Stomach (tissue), 9 donors: Measurements from ENCODE around the gene KCNJ13. TPM values are rescaled to one million over a fixed set of nuclear protein-coding genes. Genes with fewer than 3 reads are reported as not detected.

ENCODE experiments used
- DNase-seq, 2 donors: peaks; one replicate each; pipeline versions ENCODE4 v3.0.0 to v3.0.0-alpha.2; 2013 to 2019
- H3K27ac ChIP-seq, 5 donors: fragments of 200-600 bp in 4 of 5; sonication (generic) in 4 of 5; one replicate each; pipeline ENCODE4 v1.5.1; 2013 to 2019; ENCODE audit warnings: mild to moderate bottlenecking in 1 of 5, moderate library complexity in 1 of 5
- H3K27me3 ChIP-seq, 3 donors: fragments of 200-600 bp; sonication (generic); one replicate each; pipeline ENCODE4 v1.5.1; 2017 to 2019; ENCODE audit warnings: mixed run types in 1 of 3
- H3K36me3 ChIP-seq, 4 donors: fragments of 200-600 bp; sonication (generic); 1 replicate in 3 of 4; 2 replicates in 1 of 4; pipeline ENCODE4 v1.5.1; 2016 to 2019
- H3K4me1 ChIP-seq, 4 donors: fragments of 200-600 bp; sonication (generic); one replicate each; pipeline ENCODE4 v1.5.1; 2016 to 2019
- H3K4me3 ChIP-seq, 4 donors: fragments of 200-600 bp; sonication (generic) in 3 of 4; one replicate each; pipeline ENCODE4 v1.5.1; 2016 to 2019; ENCODE audit warnings: mild to moderate bottlenecking in 1 of 4
- H3K9me3 ChIP-seq, 4 donors: fragments of 200-600 bp; sonication (generic); one replicate each; pipeline ENCODE4 v1.5.1; 2016 to 2019
- EP300 ChIP-seq: sonication (generic); formaldehyde crosslinking; IDR thresholded peaks from one replicate; pipeline ENCODE4 v1.6.1; 2017; ENCODE audit warnings: antibody characterized with exemption
- POLR2A ChIP-seq, 4 donors: fragments of 450-650 bp; IDR thresholded peaks; one replicate each; pipeline ENCODE4 v1.6.1; 2016; ENCODE audit warnings: antibody characterized with exemption in 4 of 4, control low read depth in 2 of 4, mild to moderate bottlenecking in 1 of 4, moderate library complexity in 1 of 4
- POLR2AphosphoS5 ChIP-seq, 3 donors: sonication (generic); formaldehyde crosslinking; IDR thresholded peaks; one replicate each; pipeline ENCODE4 v1.6.1; 2016; ENCODE audit warnings: antibody characterized with exemption in 3 of 3
- WGBS, 5 donors: extraction: QIAGEN DNeasy Blood & Tissue Kit in 3 of 5; methylation state at CpG; one replicate each; pipeline versions ENCODE4 v1.1.5 to v1.1.7; 2013 to 2018; 5-methylcytosine and 5-hydroxymethylcytosine counted together
- intact Hi-C: fragments of 100-400 bp; cut with DNase I; formaldehyde crosslinking; loops from one replicate; pipeline ENCODE4 v1.15.1; 2023; ENCODE audit warnings: low total_unique reads
- polyA plus RNA-seq, 3 donors: library from polyadenylated mRNA; stranded (reverse); fragments of 200-250 nt; gene quantifications; one replicate each; pipeline ENCODE4 v1.2.3, GENCODE V29; 2013
- total RNA-seq, 5 donors: library from RNA; depleted of rRNA; stranded (reverse); fragments of >200 nt; gene quantifications; one replicate each; pipeline versions ENCODE4 v1.1.0 to v1.2.3, GENCODE V29; 2014 to 2016
- TF ChIP-seq, protein P1 (sequence below), 7 experiments: fragments of 450-650 bp in 4 of 7; fragments of 200-600 bp in 3 of 7; sonication (generic) in 3 of 7; IDR thresholded peaks; one replicate each; pipeline ENCODE4 v1.5.1; 2016 to 2019; ENCODE audit warnings: antibody characterized with exemption in 7 of 7, control low read depth in 2 of 7, mild to moderate bottlenecking in 1 of 7
- donor health status: healthy with polysubstance abuse.
- donor health status: Bipolar disorder and iron deficiency.
- donor health status: healthy.

KCNJ13 gene
- total and polyA plus RNA-seq, 8 donors = 0.18 to 2.9 (median 0.86) TPM; not detected in 2

DNA sequence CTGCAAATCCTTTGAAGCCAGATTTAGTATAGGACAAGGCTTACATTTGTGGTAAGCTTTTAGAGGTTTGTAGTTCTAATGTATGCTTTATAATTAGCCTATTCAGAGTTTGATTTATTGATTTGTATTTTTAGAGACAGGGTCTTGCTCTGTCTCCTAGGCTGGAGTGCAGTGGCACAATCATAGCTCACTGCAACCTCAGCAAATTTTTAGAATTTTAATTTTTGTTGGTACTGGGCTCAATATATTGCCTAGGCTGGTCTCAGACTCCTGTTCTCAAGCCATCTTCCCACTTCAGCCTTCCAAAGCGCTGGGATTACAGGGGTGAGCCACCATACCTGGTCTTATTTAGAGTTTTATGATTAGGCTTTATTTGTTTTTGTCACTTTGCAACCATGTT lies 4.5 kb downstream of the KCNJ13 start:
- H3K4me3 ChIP-seq = no peak overlapping the region
- no peak for DNase-seq
- intact Hi-C loops = no loop called here
- H3K27me3 ChIP-seq = no peaks in the 10 kb centered on the region
- H3K4me1 ChIP-seq = peaks cover 0 to 31% (median 9%) of the 10 kb centered on the region in 4 donors
- H3K27ac ChIP-seq = no peak overlapping the region
- WGBS, 5 donors = 85 to 100% (median 94%) methylated on average over 1 of the region's 1 CpG
- peaks cover 10 to 46% (median 29%) of the 10 kb centered on the region in 4 donors for H3K36me3 ChIP-seq
- H3K9me3 ChIP-seq = no peaks in the 10 kb centered on the region
- TF ChIP-seq POLR2AphosphoS5 (IDR thresholded peaks at IDR 0.05) (no peak), EP300 (no peak)

DNA sequence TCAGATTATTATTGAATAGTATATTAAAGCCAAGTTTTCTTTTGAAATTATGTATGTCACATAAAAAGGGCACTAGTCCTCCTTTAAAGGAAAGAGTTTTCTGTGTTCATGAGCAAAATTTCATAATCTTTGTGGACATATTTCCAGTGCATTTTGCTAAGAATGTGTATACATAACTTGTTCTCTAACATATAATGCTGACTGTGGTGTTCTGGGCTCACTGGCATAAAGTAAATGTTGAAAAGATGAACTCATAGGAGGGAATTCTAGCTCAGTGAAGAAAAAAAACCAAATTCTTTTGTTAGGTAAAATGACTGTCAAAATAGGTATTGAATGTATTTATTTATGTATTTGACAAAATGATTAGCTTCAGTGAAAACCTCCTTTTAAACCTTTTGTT lies 6.2 kb downstream of the KCNJ13 start:
- Histone ChIP-seq H3K4me3 (no peak overlapping the region), H3K27me3 (no peaks in the 10 kb centered on the region), H3K36me3 (peaks cover 13 to 62% (median 43%) of the 10 kb centered on the region in 4 donors), H3K27ac (no peak overlapping the region), H3K9me3 (no peaks in the 10 kb centered on the region), H3K4me1 (peaks cover 0 to 16% (median 2%) of the 10 kb centered on the region in 4 donors)
- intact Hi-C loops = no loop called here
- TF ChIP-seq POLR2AphosphoS5 (IDR thresholded peaks at IDR 0.05) (no peak), POLR2A (IDR thresholded peaks at IDR 0.05) (no peak), EP300 (no peak)
- TF ChIP-seq, protein P1, sequence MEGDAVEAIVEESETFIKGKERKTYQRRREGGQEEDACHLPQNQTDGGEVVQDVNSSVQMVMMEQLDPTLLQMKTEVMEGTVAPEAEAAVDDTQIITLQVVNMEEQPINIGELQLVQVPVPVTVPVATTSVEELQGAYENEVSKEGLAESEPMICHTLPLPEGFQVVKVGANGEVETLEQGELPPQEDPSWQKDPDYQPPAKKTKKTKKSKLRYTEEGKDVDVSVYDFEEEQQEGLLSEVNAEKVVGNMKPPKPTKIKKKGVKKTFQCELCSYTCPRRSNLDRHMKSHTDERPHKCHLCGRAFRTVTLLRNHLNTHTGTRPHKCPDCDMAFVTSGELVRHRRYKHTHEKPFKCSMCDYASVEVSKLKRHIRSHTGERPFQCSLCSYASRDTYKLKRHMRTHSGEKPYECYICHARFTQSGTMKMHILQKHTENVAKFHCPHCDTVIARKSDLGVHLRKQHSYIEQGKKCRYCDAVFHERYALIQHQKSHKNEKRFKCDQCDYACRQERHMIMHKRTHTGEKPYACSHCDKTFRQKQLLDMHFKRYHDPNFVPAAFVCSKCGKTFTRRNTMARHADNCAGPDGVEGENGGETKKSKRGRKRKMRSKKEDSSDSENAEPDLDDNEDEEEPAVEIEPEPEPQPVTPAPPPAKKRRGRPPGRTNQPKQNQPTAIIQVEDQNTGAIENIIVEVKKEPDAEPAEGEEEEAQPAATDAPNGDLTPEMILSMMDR (IDR thresholded peaks at IDR 0.05) = no peak
- DNase-seq = no peak

DNA sequence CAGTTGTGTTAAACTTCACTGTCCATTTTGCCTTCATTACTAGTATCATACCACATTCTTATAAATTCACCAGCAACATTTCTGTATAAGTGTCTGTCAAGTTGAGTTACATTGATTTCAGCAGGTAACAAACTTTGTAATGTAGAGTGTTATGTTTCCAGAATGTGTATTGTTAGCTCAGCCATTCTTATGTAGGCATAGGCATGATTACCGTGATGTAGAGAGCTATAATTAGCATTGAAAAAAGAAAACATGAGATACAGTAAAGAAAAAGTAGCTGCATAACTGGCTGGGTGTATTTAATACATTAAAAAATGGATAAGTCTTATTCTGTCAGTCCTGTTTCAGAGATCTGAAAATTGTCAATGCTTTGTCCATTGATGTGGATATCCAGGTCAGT lies 8.5 kb downstream of the KCNJ13 start:
- TF ChIP-seq EP300 = no peak
- no peak for TF ChIP-seq POLR2A (IDR thresholded peaks at IDR 0.05)
- TF ChIP-seq POLR2AphosphoS5 (IDR thresholded peaks at IDR 0.05) = no peak
- TF ChIP-seq, protein P1 (IDR thresholded peaks at IDR 0.05) = no peak
- Histone ChIP-seq H3K27me3 (no peaks in the 10 kb centered on the region), H3K27ac (no peak overlapping the region), H3K36me3 (peaks cover 17 to 81% (median 63%) of the 10 kb centered on the region in 4 donors), H3K4me1 (peaks cover 0 to 16% (median 0%) of the 10 kb centered on the region in 4 donors), H3K9me3 (no peaks in the 10 kb centered on the region), H3K4me3 (no peak overlapping the region)
- no peak for DNase-seq
- WGBS, 5 donors = 40 to 70% (median 57%) methylated on average over 1 of the region's 1 CpG
- intact Hi-C loops = no loop called here

GRCh38 chr2:232761301-232761907 lies 15.0 kb downstream of the KCNJ13 start:
- Histone ChIP-seq H3K27ac (no peak overlapping the region), H3K4me3 (no peak overlapping the region), H3K4me1 (peaks cover 0 to 6% (median 2%) of the 10 kb centered on the region in 4 donors), H3K36me3 (peaks cover 21 to 87% (median 81%) of the 10 kb centered on the region in 4 donors), H3K9me3 (no peaks in the 10 kb centered on the region), H3K27me3 (no peaks in the 10 kb centered on the region)
- peak; percentile 28 to 76 for DNase-seq
- 28 to 55% (median 31%) methylated on average over 3 of the region's 3 CpGs for WGBS, 5 donors
- no peak for TF ChIP-seq EP300
- TF ChIP-seq POLR2AphosphoS5 (IDR thresholded peaks at IDR 0.05) = peak in 1 of 3 donors; percentile 26
- TF ChIP-seq, protein P1 (IDR thresholded peaks at IDR 0.05) = peak in 5 of 7 experiments; percentile 24 to 47 (median 40)
- no peak for TF ChIP-seq POLR2A (IDR thresholded peaks at IDR 0.05)
- intact Hi-C loops = no loop called here

DNA sequence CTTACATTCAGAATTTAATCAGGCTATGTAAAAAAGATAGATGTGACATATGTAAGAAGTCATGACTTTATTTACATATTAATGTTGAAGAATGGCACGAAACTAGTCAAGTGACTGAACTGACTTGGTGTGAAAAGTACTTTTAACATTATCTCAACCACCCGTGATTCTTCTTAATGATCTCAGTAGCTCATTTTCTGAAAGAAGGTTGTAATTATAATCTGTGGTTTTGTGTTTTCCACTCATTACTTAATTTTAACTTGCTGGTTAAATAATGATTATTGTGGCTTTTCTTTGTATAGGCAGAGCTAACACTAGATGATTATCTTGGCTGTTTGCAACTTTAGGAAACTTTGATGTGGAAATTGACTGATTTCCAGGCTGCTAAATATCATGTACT lies 18.5 kb downstream of the KCNJ13 start:
- Histone ChIP-seq H3K36me3 (peaks cover 21 to 84% (median 76%) of the 10 kb centered on the region in 4 donors), H3K9me3 (no peaks in the 10 kb centered on the region), H3K27ac (no peak overlapping the region), H3K27me3 (no peaks in the 10 kb centered on the region), H3K4me3 (no peak overlapping the region), H3K4me1 (peaks cover 0 to 14% (median 2%) of the 10 kb centered on the region in 4 donors)
- WGBS, 5 donors = 28 to 58% (median 40%) methylated on average over 2 of the region's 2 CpGs
- TF ChIP-seq, protein P1 (IDR thresholded peaks at IDR 0.05) = no peak
- TF ChIP-seq POLR2A (IDR thresholded peaks at IDR 0.05) (no peak), EP300 (no peak), POLR2AphosphoS5 (IDR thresholded peaks at IDR 0.05) (no peak)
- no peak for DNase-seq
- intact Hi-C loops = no loop called here
